HCT116 (cell line): ENCODE results near the gene NRCAM. TPM values are rescaled to one million over a fixed set of nuclear protein-coding genes. Genes with fewer than 3 reads are reported as not detected.

Source experiments
- ATAC-seq: fragments of 200-7000 bp; cut with Tn5 transposase; 2 replicates; pipeline ENCODE4 v1.9.1; 2020; ENCODE audit warnings: mild to moderate bottlenecking, moderate library complexity
- BruUV-seq: library from RNA; stranded (reverse); fragments of 400-500 nt; replicated peaks from 2 replicates; lab custom pipeline; 2021; lab: Mats Ljungman, UMichigan
- CTCF ChIA-PET: fragments of 300-600 bp; sonication (Branson Sonifier 250); formaldehyde crosslinking; loops from one replicate; lab custom pipeline; 2021; ENCODE audit warnings: antibody characterized with exemption; lab: Charles Lee
- POLR2A ChIA-PET: fragments of 300-600, 350-600 bp; sonication (Branson Sonifier 250); formaldehyde crosslinking; loops from one replicate; lab custom pipeline; 2021; ENCODE audit warnings: antibody characterized with exemption; lab: Charles Lee
- RAD21 ChIA-PET, 2 experiments: fragments of 300-600 bp; sonication (Branson Sonifier 250); formaldehyde crosslinking; loops; one replicate each; lab custom pipeline; 2023; ENCODE audit warnings: low total read pairs in 2 of 2; ENCODE audit not compliant: uncharacterized antibody in 2 of 2, unreplicated experiment in 2 of 2, low non-redundant PET in 1 of 2; lab: Charles Lee
- DNase-seq: peaks from one replicate; pipeline ENCODE4 v3.0.0-alpha.2; 2010; ENCODE audit warnings: low read depth, low spot score
- H2AFZ ChIP-seq: fragments of 200-600 bp; shearing (Covaris generic), sonication (generic); 2 replicates; pipeline ENCODE4 v1.6.1; 2017; ENCODE audit warnings: low read depth, mixed run types, mixed read lengths, antibody characterized with exemption, low read length; ENCODE audit not compliant: poor library complexity, severe bottlenecking
- H3K27ac ChIP-seq: 2 replicates; pipeline ENCODE4 v1.5.1; 2012; ENCODE audit warnings: low read depth, low read length
- H3K27me3 ChIP-seq: fragments of 200-600 bp; sonication (generic); 2 replicates; pipeline ENCODE4 v1.6.1; 2016; ENCODE audit warnings: mixed run types, low read length, mixed read lengths; ENCODE audit not compliant: insufficient read depth
- H3K36me3 ChIP-seq, 2 experiments: fragments of 200-500 bp in 1 of 2; fragments of 200-600 bp in 1 of 2; sonication (Bioruptor generic) in 1 of 2; sonication (generic) in 1 of 2; 2 replicates each; pipeline versions ENCODE4 v1.5.1 to v1.6.1; 2014 to 2016; ENCODE audit warnings: low read length in 2 of 2, inconsistent platforms in 1 of 2, mixed read lengths in 1 of 2, mixed run types in 1 of 2; ENCODE audit not compliant: insufficient read depth in 2 of 2, control insufficient read depth in 1 of 2
- H3K4me1 ChIP-seq, 2 experiments: fragments of 200-600 bp in 1 of 2; sonication (generic) in 1 of 2; 2 replicates each; pipeline versions ENCODE4 v1.5.1 to v1.6.1; 2012 to 2017; ENCODE audit warnings: low read length in 2 of 2, inconsistent platforms in 1 of 2, mild to moderate bottlenecking in 1 of 2, mixed read lengths in 1 of 2, mixed run types in 1 of 2, moderate library complexity in 1 of 2; ENCODE audit not compliant: insufficient read depth in 2 of 2, control insufficient read depth in 1 of 2
- H3K4me2 ChIP-seq: fragments of 200-600 bp; sonication (generic); 2 replicates; pipeline ENCODE4 v1.6.1; 2017; ENCODE audit warnings: mixed run types, low read length, mixed read lengths
- H3K4me3 ChIP-seq, 2 experiments: fragments of 200-600 bp in 1 of 2; sonication (generic) in 1 of 2; replicated peaks in 1 of 2; 2 replicates each; pipeline ENCODE4 v1.5.1; 2011 to 2016; ENCODE audit warnings: low read length in 2 of 2, control low read depth in 1 of 2, low read depth in 1 of 2, mild to moderate bottlenecking in 1 of 2, mixed read lengths in 1 of 2, mixed run types in 1 of 2
- H3K79me2 ChIP-seq: fragments of 200-600 bp; sonication (generic); 2 replicates; pipeline ENCODE4 v1.6.1; 2017; ENCODE audit warnings: mild to moderate bottlenecking, mixed run types, low read length, moderate library complexity, mixed read lengths; ENCODE audit not compliant: insufficient read depth
- H3K9ac ChIP-seq: fragments of 200-600 bp; sonication (generic); 2 replicates; pipeline ENCODE4 v1.6.1; 2016; ENCODE audit warnings: low read length, mixed read lengths
- H3K9me2 ChIP-seq: fragments of 200-600 bp; sonication (generic), shearing (Covaris generic); 2 replicates; pipeline ENCODE4 v1.6.1; 2017; ENCODE audit warnings: mixed run types, mild to moderate bottlenecking, moderate library complexity; ENCODE audit not compliant: insufficient read depth
- H3K9me3 ChIP-seq, 2 experiments: fragments of 200-500 bp in 1 of 2; fragments of 200-600 bp in 1 of 2; sonication (Bioruptor generic) in 1 of 2; sonication (generic) in 1 of 2; 2 replicates each; pipeline ENCODE4 v1.6.1; 2014 to 2017; ENCODE audit warnings: low read length in 2 of 2, mixed read lengths in 2 of 2, inconsistent platforms in 1 of 2, low read depth in 1 of 2, mild to moderate bottlenecking in 1 of 2, mixed run types in 1 of 2, moderate library complexity in 1 of 2; ENCODE audit not compliant: control insufficient read depth in 1 of 2, insufficient read depth in 1 of 2
- H4K20me1 ChIP-seq: fragments of 200-600 bp; sonication (generic), shearing (Covaris generic); 2 replicates; pipeline ENCODE4 v1.6.1; 2017; ENCODE audit warnings: mixed run types, mild to moderate bottlenecking, moderate library complexity; ENCODE audit not compliant: insufficient read depth
- CBX3 ChIP-seq: IDR thresholded peaks from 2 replicates; pipeline ENCODE4 v1.6.1; 2012; ENCODE audit warnings: low read depth
- CEBPB ChIP-seq: IDR thresholded peaks from 2 replicates; pipeline ENCODE4 v1.6.1; 2012; ENCODE audit warnings: low read depth
- EGR1 ChIP-seq: IDR thresholded peaks from 2 replicates; pipeline ENCODE4 v1.6.1; 2012; ENCODE audit warnings: low read depth
- ELF1 ChIP-seq: IDR thresholded peaks from 2 replicates; pipeline ENCODE4 v1.6.1; 2012; ENCODE audit warnings: low read depth, borderline replicate concordance
- EZH2 ChIP-seq: fragments of 200-600 bp; sonication (generic); IDR thresholded peaks from 2 replicates; pipeline ENCODE4 v1.6.1; 2017; ENCODE audit warnings: antibody characterized with exemption, mixed run types
- EZH2phosphoT487 ChIP-seq: fragments of 200-600 bp; IDR thresholded peaks from 2 replicates; pipeline ENCODE4 v1.6.1; 2018; ENCODE audit warnings: antibody characterized with exemption, borderline replicate concordance
- JUND ChIP-seq: IDR thresholded peaks from 2 replicates; pipeline ENCODE4 v1.6.1; 2012
- POLR2A ChIP-seq: IDR thresholded peaks from 2 replicates; pipeline ENCODE4 v1.7.0; 2011; ENCODE audit warnings: borderline replicate concordance; ENCODE audit not compliant: insufficient read depth, insufficient read length; ENCODE audit errors: extremely low read depth
- POLR2AphosphoS5 ChIP-seq: IDR thresholded peaks from 2 replicates; pipeline ENCODE4 v1.6.1; 2011; ENCODE audit warnings: mild to moderate bottlenecking, low read depth, low read length, moderate library complexity
- SIN3A ChIP-seq: IDR thresholded peaks from 2 replicates; pipeline ENCODE4 v1.6.1; 2012; ENCODE audit warnings: low read depth
- TCF7L2 ChIP-seq: IDR thresholded peaks from 2 replicates; pipeline ENCODE4 v1.7.0; 2011; ENCODE audit warnings: borderline replicate concordance, inconsistent platforms; ENCODE audit not compliant: insufficient read depth, insufficient read length; ENCODE audit errors: extremely low read depth
- ZNF274 ChIP-seq: fragments of 200-500 bp; sonication (Bioruptor generic); IDR thresholded peaks from 2 replicates; pipeline ENCODE4 v1.6.1; 2014; ENCODE audit warnings: mild to moderate bottlenecking, low read depth, low read length, inconsistent platforms
- intact Hi-C: fragments of 100-400 bp; cut with micrococcal nuclease; formaldehyde crosslinking; loops from 2 replicates; pipeline ENCODE4 v1.10.0; 2022
- total RNA-seq: library from RNA; stranded (reverse); gene quantifications from one replicate; pipeline ENCODE4 v1.2.1, GENCODE V29; 2021; ENCODE audit not compliant: unreplicated experiment
- TF ChIP-seq, protein P1 (sequence below): IDR thresholded peaks from 2 replicates; pipeline ENCODE4 v1.6.1; 2012
- TF ChIP-seq, protein P2 (sequence below): IDR thresholded peaks from 2 replicates; pipeline ENCODE4 v1.6.1; 2012; ENCODE audit warnings: low read depth

NRCAM gene
- total RNA-seq, 1 experiment from 2014 or later: 0.15 TPM

DNA sequence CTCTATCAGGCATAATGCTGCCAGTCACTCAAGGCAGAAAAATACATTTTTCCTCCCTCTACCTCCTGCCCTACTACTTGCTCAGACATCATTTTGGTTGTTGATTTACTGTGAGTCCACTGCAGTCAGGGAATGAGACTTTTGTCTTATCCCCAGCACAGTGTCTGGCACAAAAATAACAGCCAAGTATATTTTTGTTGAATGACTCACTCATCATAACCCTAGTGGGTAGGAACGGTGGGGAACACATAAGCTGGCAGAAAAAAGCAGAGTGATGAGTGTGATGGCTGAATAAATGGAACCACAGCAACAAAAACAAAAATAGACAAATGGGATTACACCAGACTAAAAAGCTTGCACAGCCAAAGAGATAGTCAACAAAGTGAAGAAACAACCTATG is 260.2 kb downstream of the NRCAM start:
- TF ChIP-seq EZH2: no peak
- no peak for TF ChIP-seq ZNF274
- TF ChIP-seq, protein P1, sequence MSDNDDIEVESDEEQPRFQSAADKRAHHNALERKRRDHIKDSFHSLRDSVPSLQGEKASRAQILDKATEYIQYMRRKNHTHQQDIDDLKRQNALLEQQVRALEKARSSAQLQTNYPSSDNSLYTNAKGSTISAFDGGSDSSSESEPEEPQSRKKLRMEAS: no peak
- TF ChIP-seq JUND: no peak
- TF ChIP-seq EGR1: no peak
- TF ChIP-seq, protein P2, sequence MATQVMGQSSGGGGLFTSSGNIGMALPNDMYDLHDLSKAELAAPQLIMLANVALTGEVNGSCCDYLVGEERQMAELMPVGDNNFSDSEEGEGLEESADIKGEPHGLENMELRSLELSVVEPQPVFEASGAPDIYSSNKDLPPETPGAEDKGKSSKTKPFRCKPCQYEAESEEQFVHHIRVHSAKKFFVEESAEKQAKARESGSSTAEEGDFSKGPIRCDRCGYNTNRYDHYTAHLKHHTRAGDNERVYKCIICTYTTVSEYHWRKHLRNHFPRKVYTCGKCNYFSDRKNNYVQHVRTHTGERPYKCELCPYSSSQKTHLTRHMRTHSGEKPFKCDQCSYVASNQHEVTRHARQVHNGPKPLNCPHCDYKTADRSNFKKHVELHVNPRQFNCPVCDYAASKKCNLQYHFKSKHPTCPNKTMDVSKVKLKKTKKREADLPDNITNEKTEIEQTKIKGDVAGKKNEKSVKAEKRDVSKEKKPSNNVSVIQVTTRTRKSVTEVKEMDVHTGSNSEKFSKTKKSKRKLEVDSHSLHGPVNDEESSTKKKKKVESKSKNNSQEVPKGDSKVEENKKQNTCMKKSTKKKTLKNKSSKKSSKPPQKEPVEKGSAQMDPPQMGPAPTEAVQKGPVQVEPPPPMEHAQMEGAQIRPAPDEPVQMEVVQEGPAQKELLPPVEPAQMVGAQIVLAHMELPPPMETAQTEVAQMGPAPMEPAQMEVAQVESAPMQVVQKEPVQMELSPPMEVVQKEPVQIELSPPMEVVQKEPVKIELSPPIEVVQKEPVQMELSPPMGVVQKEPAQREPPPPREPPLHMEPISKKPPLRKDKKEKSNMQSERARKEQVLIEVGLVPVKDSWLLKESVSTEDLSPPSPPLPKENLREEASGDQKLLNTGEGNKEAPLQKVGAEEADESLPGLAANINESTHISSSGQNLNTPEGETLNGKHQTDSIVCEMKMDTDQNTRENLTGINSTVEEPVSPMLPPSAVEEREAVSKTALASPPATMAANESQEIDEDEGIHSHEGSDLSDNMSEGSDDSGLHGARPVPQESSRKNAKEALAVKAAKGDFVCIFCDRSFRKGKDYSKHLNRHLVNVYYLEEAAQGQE: no peak
- TF ChIP-seq TCF7L2: no peak
- TF ChIP-seq POLR2A: no peak
- no peak for TF ChIP-seq ELF1
- TF ChIP-seq CEBPB: no peak
- no peak for TF ChIP-seq SIN3A
- TF ChIP-seq CBX3: no peak
- no peak for TF ChIP-seq EZH2phosphoT487
- no peak for TF ChIP-seq POLR2AphosphoS5
- H4K20me1 ChIP-seq: no peaks in the 10 kb centered on the region
- no peaks in the 10 kb centered on the region for H3K9me3 ChIP-seq
- no peak for DNase-seq
- BruUV-seq: no TSS peak
- POLR2A ChIA-PET: no interaction called here
- H3K36me3 ChIP-seq: no peaks in the 10 kb centered on the region
- H3K9me2 ChIP-seq: no peaks in the 10 kb centered on the region
- no peak overlapping the region for H3K4me3 ChIP-seq
- CTCF ChIA-PET: no interaction called here
- H3K27ac ChIP-seq: no peak overlapping the region
- H2AFZ ChIP-seq: no peak overlapping the region
- H3K79me2 ChIP-seq: no peaks in the 10 kb centered on the region
- peaks cover 0 to 3% of the 10 kb centered on the region in 2 experiments; a peak in 1 of 4 replicates for H3K4me1 ChIP-seq
- RAD21 ChIA-PET: no interaction called here
- no peak overlapping the region for H3K4me2 ChIP-seq
- intact Hi-C loops: no loop called here
- ATAC-seq: no peak
- H3K9ac ChIP-seq: no peak overlapping the region
- H3K27me3 ChIP-seq: no peaks in the 10 kb centered on the region
